Measurements from ENCODE around the gene CILP2. TPM values are rescaled to one million over a fixed set of nuclear protein-coding genes. Genes with fewer than 3 reads are reported as not detected.

CILP2 gene
- total RNA-seq, 1 experiment from 2014 or later: 2.0 TPM

DNA sequence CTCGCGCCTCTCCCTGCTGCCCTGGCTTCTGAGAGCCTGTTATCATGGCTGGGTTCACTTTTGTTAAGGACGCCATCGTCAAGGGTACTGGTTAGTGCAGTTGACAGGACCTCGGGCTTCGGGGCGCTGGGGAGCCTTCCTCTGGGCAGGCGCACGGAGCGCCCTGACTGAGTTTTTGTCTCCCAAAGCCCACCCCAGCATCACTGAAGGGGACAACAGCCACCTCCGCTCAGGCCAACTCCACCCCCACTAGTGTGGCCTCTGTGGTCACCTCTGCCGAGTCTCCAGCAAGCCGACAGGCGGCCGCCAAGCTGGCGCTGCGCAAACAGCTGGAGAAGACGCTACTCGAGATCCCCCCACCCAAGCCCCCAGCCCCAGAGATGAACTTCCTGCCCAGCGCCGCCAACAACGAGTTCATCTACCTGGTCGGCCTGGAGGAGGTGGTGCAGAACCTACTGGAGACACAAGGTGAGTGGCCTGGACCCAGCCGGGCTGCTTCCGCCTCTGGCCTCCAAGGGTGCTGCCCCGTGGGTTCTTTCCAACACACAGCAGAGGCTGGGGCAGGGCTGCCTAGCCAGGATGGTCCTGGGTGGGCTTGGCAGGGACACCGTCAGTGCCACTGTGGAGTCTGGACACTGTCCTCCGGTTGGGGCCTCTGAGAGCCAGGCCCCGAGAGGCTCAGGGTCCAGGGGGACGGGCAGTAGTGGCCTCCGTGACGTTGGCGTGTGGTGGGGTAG, 39.6 kb upstream of the CILP2 start:
- Histone ChIP-seq H3K4me3 (ENCODE audit: low read length) (no peak overlapping the region), H4K20me1 (ENCODE audit: low read length) (no peaks in the 10 kb centered on the region), H3K4me1 (ENCODE audit: insufficient read depth, low read length) (no peaks in the 10 kb centered on the region), H3K27me3 (ENCODE audit: low read length) (no peaks in the 10 kb centered on the region), H3K36me3 (ENCODE audit: low read depth, low read length) (peaks cover 36% of the 10 kb centered on the region), H3K9me2 (replicated peaks; ENCODE audit: low read length) (no peaks in the 10 kb centered on the region), H3K9ac (ENCODE audit: low read length) (no peak overlapping the region), H3K27ac (ENCODE audit: low read length) (no peak overlapping the region), H2AFZ (ENCODE audit: low read length) (no peak overlapping the region), H3K9me3 (ENCODE audit: low read length) (no peaks in the 10 kb centered on the region), H3K79me2 (ENCODE audit: low read length) (no peaks in the 10 kb centered on the region; the same call in 1 of the 2 replicates), H3F3A (ENCODE audit: low read length, unreplicated experiment) (no peaks in the 10 kb centered on the region), H3K4me2 (ENCODE audit: low read length) (no peak overlapping the region)
- POLR2A ChIA-PET (ENCODE audit: unreplicated experiment): no interaction called here
- TF ChIP-seq, protein P1, sequence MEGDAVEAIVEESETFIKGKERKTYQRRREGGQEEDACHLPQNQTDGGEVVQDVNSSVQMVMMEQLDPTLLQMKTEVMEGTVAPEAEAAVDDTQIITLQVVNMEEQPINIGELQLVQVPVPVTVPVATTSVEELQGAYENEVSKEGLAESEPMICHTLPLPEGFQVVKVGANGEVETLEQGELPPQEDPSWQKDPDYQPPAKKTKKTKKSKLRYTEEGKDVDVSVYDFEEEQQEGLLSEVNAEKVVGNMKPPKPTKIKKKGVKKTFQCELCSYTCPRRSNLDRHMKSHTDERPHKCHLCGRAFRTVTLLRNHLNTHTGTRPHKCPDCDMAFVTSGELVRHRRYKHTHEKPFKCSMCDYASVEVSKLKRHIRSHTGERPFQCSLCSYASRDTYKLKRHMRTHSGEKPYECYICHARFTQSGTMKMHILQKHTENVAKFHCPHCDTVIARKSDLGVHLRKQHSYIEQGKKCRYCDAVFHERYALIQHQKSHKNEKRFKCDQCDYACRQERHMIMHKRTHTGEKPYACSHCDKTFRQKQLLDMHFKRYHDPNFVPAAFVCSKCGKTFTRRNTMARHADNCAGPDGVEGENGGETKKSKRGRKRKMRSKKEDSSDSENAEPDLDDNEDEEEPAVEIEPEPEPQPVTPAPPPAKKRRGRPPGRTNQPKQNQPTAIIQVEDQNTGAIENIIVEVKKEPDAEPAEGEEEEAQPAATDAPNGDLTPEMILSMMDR (conservative IDR thresholded peaks at IDR 0.05; ENCODE audit: low read depth, low read length): no peak
- TF ChIP-seq EZH2phosphoT487 (IDR thresholded peaks at IDR 0.05; ENCODE audit: borderline replicate concordance, low read length) (no peak), EZH2 (IDR thresholded peaks at IDR 0.05; ENCODE audit: low read length, unreplicated experiment) (no peak)
- CTCF ChIA-PET: no interaction called here
- ATAC-seq (no peak), DNase-seq (no peak)
- intact Hi-C loops (cut with micrococcal nuclease): no loop called here
- BruUV-seq (replicated peaks): no TSS peak

- ATAC-seq (no peak), DNase-seq (no peak)
- Histone ChIP-seq H3K9me2 (replicated peaks; ENCODE audit: low read length) (no peaks in the 10 kb centered on the region), H4K20me1 (ENCODE audit: low read length) (no peaks in the 10 kb centered on the region), H3K27ac (ENCODE audit: low read length) (no peak overlapping the region), H3K9me3 (ENCODE audit: low read length) (no peaks in the 10 kb centered on the region), H3K79me2 (ENCODE audit: low read length) (no peaks in the 10 kb centered on the region), H3F3A (ENCODE audit: low read length, unreplicated experiment) (no peaks in the 10 kb centered on the region), H2AFZ (ENCODE audit: low read length) (no peak overlapping the region), H3K4me1 (ENCODE audit: insufficient read depth, low read length) (no peaks in the 10 kb centered on the region), H3K27me3 (ENCODE audit: low read length) (no peaks in the 10 kb centered on the region), H3K36me3 (ENCODE audit: low read depth, low read length) (peaks cover 36% of the 10 kb centered on the region), H3K4me2 (ENCODE audit: low read length) (no peak overlapping the region), H3K9ac (ENCODE audit: low read length) (no peak overlapping the region), H3K4me3 (ENCODE audit: low read length) (no peak overlapping the region)
- TF ChIP-seq EZH2 (IDR thresholded peaks at IDR 0.05; ENCODE audit: low read length, unreplicated experiment) (no peak), EZH2phosphoT487 (IDR thresholded peaks at IDR 0.05; ENCODE audit: borderline replicate concordance, low read length) (no peak)
- TF ChIP-seq, protein P1 (conservative IDR thresholded peaks at IDR 0.05; ENCODE audit: low read depth, low read length): no peak
- POLR2A ChIA-PET (ENCODE audit: unreplicated experiment): no interaction called here
- CTCF ChIA-PET: no interaction called here
- intact Hi-C loops (cut with micrococcal nuclease): no loop called here
- no TSS peak for BruUV-seq (replicated peaks)
Observed at GRCh38 chr19:19499272-19499995, 38.6 kb upstream of the CILP2 start.

All from PC-3 (cell line).